Smooth muscle cell (in vitro differentiated cells): Measurements from ENCODE around the gene C1orf226. TPM values are rescaled to one million over a fixed set of nuclear protein-coding genes. Genes with fewer than 3 reads are reported as not detected.
A peak's percentile ranks its signal among the peaks of the same experiment; 100 is the strongest.
"Not testable (repeated sequence)": the region's sequence is repeated elsewhere in the genome, so short reads cannot be mapped to it uniquely, and the experiment has no call there.

Source experiments
- DNase-seq: peaks from one replicate; lab custom pipeline; 2025; ENCODE audit not compliant: unreplicated experiment; lab: John Stamatoyannopoulos, UW
- H2AFZ ChIP-seq: fragments of 200-600 bp; sonication (generic); 2 replicates; pipeline ENCODE4 v1.6.0; 2016; ENCODE audit warnings: antibody characterized with exemption, low read depth, mild to moderate bottlenecking
- H3F3A ChIP-seq: fragments of 200-600 bp; sonication (generic); 2 replicates; pipeline ENCODE4 v1.6.0; 2017; ENCODE audit warnings: antibody characterized with exemption, low read depth
- H3K27ac ChIP-seq: fragments of 200-600 bp; sonication (generic); 2 replicates; pipeline ENCODE4 v1.5.1; 2016; ENCODE audit warnings: low read depth, mild to moderate bottlenecking
- H3K27me3 ChIP-seq: fragments of 200-600 bp; sonication (generic); 2 replicates; pipeline ENCODE4 v1.6.1; 2016; ENCODE audit warnings: low read depth, mild to moderate bottlenecking
- H3K36me3 ChIP-seq: fragments of 200-600 bp; sonication (generic); 2 replicates; pipeline ENCODE4 v1.5.1; 2016; ENCODE audit warnings: low read depth
- H3K4me1 ChIP-seq: fragments of 200-600 bp; sonication (generic); 2 replicates; pipeline ENCODE4 v1.5.1; 2016; ENCODE audit warnings: low read depth
- H3K4me2 ChIP-seq: fragments of 200-600 bp; sonication (generic); 2 replicates; pipeline ENCODE4 v1.6.0; 2016; ENCODE audit warnings: mild to moderate bottlenecking
- H3K4me3 ChIP-seq: fragments of 200-600 bp; sonication (generic); 2 replicates; pipeline ENCODE4 v1.5.1; 2016; ENCODE audit warnings: mild to moderate bottlenecking
- H3K79me2 ChIP-seq: fragments of 200-600 bp; sonication (generic); 2 replicates; pipeline ENCODE4 v1.6.0; 2016; ENCODE audit warnings: low read depth, mild to moderate bottlenecking
- H3K9ac ChIP-seq: fragments of 200-600 bp; sonication (generic); 2 replicates; pipeline ENCODE4 v1.6.0; 2016; ENCODE audit warnings: low read depth
- H3K9me3 ChIP-seq: fragments of 200-600 bp; sonication (generic); replicated peaks from 2 replicates; pipeline ENCODE4 v1.5.1; 2016; ENCODE audit warnings: low read depth
- H4K20me1 ChIP-seq: fragments of 200-600 bp; sonication (generic); 2 replicates; pipeline ENCODE4 v1.6.0; 2016; ENCODE audit warnings: low read depth
- CTCF ChIP-seq: fragments of 200-600 bp; sonication (generic); IDR thresholded peaks from 2 replicates; pipeline ENCODE4 v1.5.1; 2017; ENCODE audit warnings: borderline replicate concordance, mild to moderate bottlenecking, antibody characterized with exemption; ENCODE audit not compliant: insufficient read depth, poor library complexity, severe bottlenecking
- WGBS: methylation state at CpG from one replicate; pipeline ENCODE4 v1.1.7; 2016; ENCODE audit warnings: low lambda C conversion rate; 5-methylcytosine and 5-hydroxymethylcytosine counted together
- polyA plus RNA-seq: library from polyadenylated mRNA; unstranded; fragments of >200 nt; fragmentation: Nextera tagmentation; extraction: Ambion mirVana; gene quantifications from 2 replicates; pipeline ENCODE4 v1.2.1, GENCODE V29; 2016
- total RNA-seq: library from RNA; depleted of rRNA; stranded (reverse); fragments of >200 nt; gene quantifications from 2 replicates; pipeline ENCODE4 v1.2.3, GENCODE V29; 2014

The C1orf226 gene
- total and polyA plus RNA-seq, 2 experiments from 2014 or later: 0.39 to 1.2 TPM

DNA sequence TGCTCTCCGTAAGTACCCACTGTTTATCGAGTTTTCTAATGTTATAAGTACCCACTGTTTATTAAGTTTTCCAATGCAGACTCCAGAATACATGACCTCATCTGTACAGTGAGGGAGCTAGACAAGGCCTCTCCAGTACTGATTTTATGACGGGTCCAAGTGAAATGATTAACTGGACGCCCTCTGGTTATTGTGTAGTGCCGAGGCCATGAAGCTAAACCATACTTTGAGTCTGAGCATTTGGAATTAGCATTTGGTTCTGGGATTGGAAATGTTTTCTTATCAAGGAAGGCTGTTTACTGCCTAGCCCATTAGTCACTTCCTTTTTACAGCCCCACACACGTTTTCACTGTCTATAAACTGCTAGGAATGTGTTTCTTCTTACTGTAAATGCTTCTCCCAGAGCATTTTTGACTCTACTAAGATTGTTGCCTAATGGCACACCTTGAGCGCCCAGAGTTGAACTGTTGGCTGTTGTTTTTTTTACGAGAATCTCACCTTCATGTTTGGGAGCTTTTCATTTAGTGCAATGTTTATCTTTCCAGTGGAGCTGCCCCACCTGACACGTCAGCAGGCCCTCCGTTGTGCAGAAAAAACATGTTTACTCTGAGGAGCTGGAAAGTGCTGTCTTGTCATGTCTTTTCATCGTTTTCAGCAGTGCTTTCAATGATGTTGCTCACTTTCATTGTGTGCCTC is 31.7 kb upstream of the C1orf226 start:
- peak overlapping the region; percentile 72 for H3K27ac ChIP-seq
- peaks cover 5% of the 10 kb centered on the region for H3K4me1 ChIP-seq
- no peak overlapping the region for H3K4me3 ChIP-seq
- H3K9ac ChIP-seq: peak overlapping the region; percentile 20
- no peaks in the 10 kb centered on the region for H4K20me1 ChIP-seq
- no peak for TF ChIP-seq CTCF
- H3K4me2 ChIP-seq: peak overlapping the region; percentile 32
- H2AFZ ChIP-seq: peak overlapping the region; percentile 58
- no peaks in the 10 kb centered on the region for H3F3A ChIP-seq
- no peak for DNase-seq
- no peaks in the 10 kb centered on the region for H3K79me2 ChIP-seq
- H3K36me3 ChIP-seq: no peaks in the 10 kb centered on the region
- no peaks in the 10 kb centered on the region for H3K27me3 ChIP-seq
- WGBS: 14% methylated on average over 11 of the region's 11 CpGs
- no peaks in the 10 kb centered on the region for H3K9me3 ChIP-seq

- H3K4me1 ChIP-seq: peaks cover 5% of the 10 kb centered on the region
- no peaks in the 10 kb centered on the region for H3F3A ChIP-seq
- H2AFZ ChIP-seq: no peak overlapping the region
- H3K27ac ChIP-seq: no peak overlapping the region
- H3K36me3 ChIP-seq: no peaks in the 10 kb centered on the region
- no peak overlapping the region for H3K9ac ChIP-seq
- TF ChIP-seq CTCF: no peak
- no peaks in the 10 kb centered on the region for H4K20me1 ChIP-seq
- H3K9me3 ChIP-seq: no peaks in the 10 kb centered on the region
- no peaks in the 10 kb centered on the region for H3K27me3 ChIP-seq
- no peak overlapping the region for H3K4me3 ChIP-seq
- no peak for DNase-seq
- no peak overlapping the region for H3K4me2 ChIP-seq
- no peaks in the 10 kb centered on the region for H3K79me2 ChIP-seq
- 78% methylated on average over 6 of the region's 6 CpGs for WGBS
These were observed 30.2 kb upstream of the C1orf226 start for GRCh38 chr1:162351246-162351842.

- not testable (repeated sequence) for H3F3A ChIP-seq, H3K79me2 ChIP-seq, H3K36me3 ChIP-seq, H3K9me3 ChIP-seq, H3K4me2 ChIP-seq, H3K4me1 ChIP-seq, DNase-seq, H4K20me1 ChIP-seq, H3K27me3 ChIP-seq, H3K27ac ChIP-seq, H3K4me3 ChIP-seq, H3K9ac ChIP-seq, H2AFZ ChIP-seq
- 94% methylated on average over 3 of the region's 4 CpGs for WGBS
These were observed 29.7 kb upstream of the C1orf226 start for GRCh38 chr1:162351874-162352273.

DNA sequence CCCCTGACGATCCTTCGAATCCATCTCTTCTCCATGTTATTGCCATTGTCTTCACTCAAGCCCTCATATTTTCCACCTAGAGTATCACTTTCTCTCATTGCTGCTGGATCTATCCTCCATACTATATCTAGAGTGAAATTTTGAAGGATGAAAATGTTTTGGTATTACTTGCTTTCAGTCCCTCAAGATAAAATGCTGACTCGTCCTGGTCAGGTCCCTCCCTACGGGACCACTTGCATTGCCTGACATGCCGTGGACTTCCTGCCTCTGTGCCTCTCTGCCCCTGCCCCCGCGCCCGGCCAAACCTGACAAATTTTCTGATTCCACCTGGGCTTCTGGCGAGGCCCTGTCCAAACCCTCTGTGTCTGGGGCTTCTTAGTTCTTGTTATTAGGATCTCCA is 28.4 kb upstream of the C1orf226 start:
- Histone ChIP-seq H3K27me3 (no peaks in the 10 kb centered on the region), H3K9me3 (no peaks in the 10 kb centered on the region), H4K20me1 (no peaks in the 10 kb centered on the region), H3K4me1 (peaks cover 5% of the 10 kb centered on the region), H3K4me2 (no peak overlapping the region), H3K4me3 (no peak overlapping the region), H3K79me2 (no peaks in the 10 kb centered on the region), H3K27ac (no peak overlapping the region), H2AFZ (no peak overlapping the region), H3K9ac (no peak overlapping the region), H3K36me3 (no peaks in the 10 kb centered on the region), H3F3A (no peaks in the 10 kb centered on the region)
- no peak for DNase-seq
- TF ChIP-seq CTCF: no peak
- 82% methylated on average over 9 of the region's 9 CpGs for WGBS
